Measurements from ENCODE around the gene PTPRD.

The PTPRD gene

DNA sequence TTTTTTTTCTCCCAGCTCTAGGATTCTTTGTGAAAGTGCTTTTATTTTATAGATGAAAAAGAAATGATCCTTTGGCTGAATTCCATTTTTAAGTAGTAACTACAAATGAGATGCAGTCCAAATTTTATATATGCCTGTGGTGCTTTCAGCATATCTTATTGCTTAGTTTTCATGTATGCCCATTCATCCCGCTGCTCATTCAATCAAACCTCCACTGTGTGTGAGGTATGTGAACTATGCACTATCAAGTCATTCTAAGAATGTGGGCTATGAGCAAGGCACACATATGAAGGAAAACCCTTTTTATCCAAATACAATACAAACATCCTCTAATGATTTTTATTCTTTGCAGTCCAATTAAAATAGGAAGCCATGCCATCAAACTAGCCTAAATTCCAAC, 1744.2 kb downstream of the PTPRD start:
- H3K79me2 ChIP-seq (ENCODE audit: control insufficient read depth, low read length) = no peaks in the 10 kb centered on the region
- H3K27me3 ChIP-seq (ENCODE audit: control insufficient read depth, low read length) = no peaks in the 10 kb centered on the region
- H3K9me2 ChIP-seq (replicated peaks; ENCODE audit: control insufficient read depth, low read length) = no peaks in the 10 kb centered on the region
- no peaks in the 10 kb centered on the region for H3F3A ChIP-seq (ENCODE audit: control insufficient read depth, insufficient read depth)
- H3K4me1 ChIP-seq (ENCODE audit: control insufficient read depth, low read length) = no peaks in the 10 kb centered on the region
- no peak overlapping the region for H3K4me3 ChIP-seq (ENCODE audit: low read length)
- no peak for TF ChIP-seq EZH2phosphoT487 (IDR thresholded peaks at IDR 0.05; ENCODE audit: borderline replicate concordance, low read length)
- TF ChIP-seq, protein P1, sequence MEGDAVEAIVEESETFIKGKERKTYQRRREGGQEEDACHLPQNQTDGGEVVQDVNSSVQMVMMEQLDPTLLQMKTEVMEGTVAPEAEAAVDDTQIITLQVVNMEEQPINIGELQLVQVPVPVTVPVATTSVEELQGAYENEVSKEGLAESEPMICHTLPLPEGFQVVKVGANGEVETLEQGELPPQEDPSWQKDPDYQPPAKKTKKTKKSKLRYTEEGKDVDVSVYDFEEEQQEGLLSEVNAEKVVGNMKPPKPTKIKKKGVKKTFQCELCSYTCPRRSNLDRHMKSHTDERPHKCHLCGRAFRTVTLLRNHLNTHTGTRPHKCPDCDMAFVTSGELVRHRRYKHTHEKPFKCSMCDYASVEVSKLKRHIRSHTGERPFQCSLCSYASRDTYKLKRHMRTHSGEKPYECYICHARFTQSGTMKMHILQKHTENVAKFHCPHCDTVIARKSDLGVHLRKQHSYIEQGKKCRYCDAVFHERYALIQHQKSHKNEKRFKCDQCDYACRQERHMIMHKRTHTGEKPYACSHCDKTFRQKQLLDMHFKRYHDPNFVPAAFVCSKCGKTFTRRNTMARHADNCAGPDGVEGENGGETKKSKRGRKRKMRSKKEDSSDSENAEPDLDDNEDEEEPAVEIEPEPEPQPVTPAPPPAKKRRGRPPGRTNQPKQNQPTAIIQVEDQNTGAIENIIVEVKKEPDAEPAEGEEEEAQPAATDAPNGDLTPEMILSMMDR (IDR thresholded peaks at IDR 0.05; ENCODE audit: low read depth, low read length, poor library complexity, severe bottlenecking) = no peak
- H3K4me2 ChIP-seq (ENCODE audit: low read length) = no peak overlapping the region
- H3K36me3 ChIP-seq (ENCODE audit: control insufficient read depth, low read length) = no peaks in the 10 kb centered on the region
- no peaks in the 10 kb centered on the region for H3K9me3 ChIP-seq (ENCODE audit: control insufficient read depth, insufficient read depth, low read length)
- no peaks in the 10 kb centered on the region for H4K20me1 ChIP-seq (ENCODE audit: control insufficient read depth, insufficient read depth, low read depth, low read length)
- no peak overlapping the region for H3K27ac ChIP-seq (ENCODE audit: low read depth, low read length)

DNA sequence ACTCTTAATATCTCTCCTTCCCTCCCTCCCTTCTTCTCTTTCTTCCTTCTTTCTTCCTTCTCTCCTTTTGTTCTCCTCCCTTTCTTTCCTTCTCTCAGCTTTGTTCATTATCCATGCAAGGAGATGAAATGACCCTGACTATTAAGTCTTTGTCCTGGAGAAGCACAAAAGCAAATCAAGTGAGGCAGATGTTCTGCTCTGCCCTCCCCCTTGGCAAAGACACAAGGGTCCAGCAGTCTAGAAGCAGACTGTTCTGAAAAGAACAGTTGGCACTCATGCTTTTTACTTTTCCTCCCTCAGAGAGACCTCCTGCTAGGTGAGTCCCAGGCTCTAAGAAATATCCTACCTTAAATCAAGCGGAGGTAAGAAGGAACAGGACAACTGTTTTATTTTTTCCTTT, 1745.7 kb downstream of the PTPRD start:
- no peak overlapping the region for H3K27ac ChIP-seq (ENCODE audit: low read depth, low read length)
- H3K4me1 ChIP-seq (ENCODE audit: control insufficient read depth, low read length) = no peaks in the 10 kb centered on the region
- H3K9me2 ChIP-seq (replicated peaks; ENCODE audit: control insufficient read depth, low read length) = no peaks in the 10 kb centered on the region
- TF ChIP-seq EZH2phosphoT487 (IDR thresholded peaks at IDR 0.05; ENCODE audit: borderline replicate concordance, low read length) = no peak
- TF ChIP-seq, protein P1 (IDR thresholded peaks at IDR 0.05; ENCODE audit: low read depth, low read length, poor library complexity, severe bottlenecking) = no peak
- no peaks in the 10 kb centered on the region for H3K79me2 ChIP-seq (ENCODE audit: control insufficient read depth, low read length)
- no peak overlapping the region for H3K4me2 ChIP-seq (ENCODE audit: low read length)
- H3K36me3 ChIP-seq (ENCODE audit: control insufficient read depth, low read length) = no peaks in the 10 kb centered on the region
- H3F3A ChIP-seq (ENCODE audit: control insufficient read depth, insufficient read depth) = no peaks in the 10 kb centered on the region
- H3K9me3 ChIP-seq (ENCODE audit: control insufficient read depth, insufficient read depth, low read length) = no peaks in the 10 kb centered on the region
- H4K20me1 ChIP-seq (ENCODE audit: control insufficient read depth, insufficient read depth, low read depth, low read length) = no peaks in the 10 kb centered on the region
- H3K27me3 ChIP-seq (ENCODE audit: control insufficient read depth, low read length) = no peaks in the 10 kb centered on the region
- no peak overlapping the region for H3K4me3 ChIP-seq (ENCODE audit: low read length)

DNA sequence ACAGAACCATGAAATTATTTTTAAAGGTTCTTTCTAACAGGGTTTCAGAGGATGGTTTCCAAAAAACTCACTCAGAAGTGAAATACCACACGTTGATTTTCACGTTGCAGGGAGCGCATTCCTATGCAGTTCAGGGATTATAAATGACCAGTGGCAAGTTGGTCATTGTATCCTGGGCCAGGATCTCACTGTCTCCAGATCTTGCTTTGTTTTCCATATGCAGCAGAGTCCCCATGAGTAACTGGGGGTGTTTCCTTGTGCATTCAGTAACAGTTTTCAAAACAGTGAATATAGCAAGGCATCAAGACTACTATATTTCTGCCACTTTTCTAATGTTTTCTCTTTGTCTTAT, 1748.3 kb downstream of the PTPRD start:
- no peaks in the 10 kb centered on the region for H3K4me1 ChIP-seq (ENCODE audit: control insufficient read depth, low read length)

More for the DNA sequence above, 1748.3 kb downstream of the PTPRD start:
- Histone ChIP-seq H3K79me2 (ENCODE audit: control insufficient read depth, low read length) (no peaks in the 10 kb centered on the region), H3K27me3 (ENCODE audit: control insufficient read depth, low read length) (no peaks in the 10 kb centered on the region), H3K4me2 (ENCODE audit: low read length) (no peak overlapping the region), H4K20me1 (ENCODE audit: control insufficient read depth, insufficient read depth, low read depth, low read length) (no peaks in the 10 kb centered on the region), H3K4me3 (ENCODE audit: low read length) (no peak overlapping the region), H3K9me2 (replicated peaks; ENCODE audit: control insufficient read depth, low read length) (no peaks in the 10 kb centered on the region), H3K9me3 (ENCODE audit: control insufficient read depth, insufficient read depth, low read length) (no peaks in the 10 kb centered on the region), H3F3A (ENCODE audit: control insufficient read depth, insufficient read depth) (no peaks in the 10 kb centered on the region), H3K36me3 (ENCODE audit: control insufficient read depth, low read length) (no peaks in the 10 kb centered on the region), H3K27ac (ENCODE audit: low read depth, low read length) (no peak overlapping the region)
- TF ChIP-seq, protein P1 (IDR thresholded peaks at IDR 0.05; ENCODE audit: low read depth, low read length, poor library complexity, severe bottlenecking) = no peak
- TF ChIP-seq EZH2phosphoT487 (IDR thresholded peaks at IDR 0.05; ENCODE audit: borderline replicate concordance, low read length) = no peak

Data from DOHH2 (cell line).